Kidney (tissue), 14 donors: ENCODE results near the gene PIK3R2. TPM values are rescaled to one million over a fixed set of nuclear protein-coding genes. Genes with fewer than 3 reads are reported as not detected.

Source experiments
- DNase-seq, 5 donors: peaks; one replicate each; pipeline ENCODE4 v3.0.0-alpha.2; 2013 to 2020
- FAIRE-seq: peaks from 2 replicates; lab custom pipeline; 2012; peaks lifted over from hg19 to GRCh38; lab: Jason Lieb, UNC
- H3K27ac ChIP-seq, 2 donors: one replicate each; pipeline ENCODE4 v1.7.0; 2013; ENCODE audit warnings: low read depth in 2 of 2, low read length in 2 of 2, inconsistent platforms in 1 of 2
- H3K27me3 ChIP-seq: one replicate; pipeline ENCODE4 v1.7.1; 2013; ENCODE audit warnings: low read length, inconsistent platforms; ENCODE audit not compliant: control insufficient read depth, insufficient read depth
- H3K36me3 ChIP-seq, 3 donors: one replicate each; pipeline versions ENCODE4 v1.7.0 to v1.7.1; 2013; ENCODE audit warnings: low read length in 3 of 3, control low read depth in 1 of 3, inconsistent platforms in 1 of 3; ENCODE audit not compliant: insufficient read depth in 3 of 3, control insufficient read depth in 2 of 3
- H3K4me1 ChIP-seq, 3 donors: one replicate each; pipeline versions ENCODE4 v1.7.0 to v1.7.1; 2013; ENCODE audit warnings: low read length in 3 of 3, inconsistent platforms in 1 of 3, low read depth in 1 of 3; ENCODE audit not compliant: control insufficient read depth in 2 of 3, insufficient read depth in 2 of 3
- H3K4me3 ChIP-seq, 3 donors: one replicate each; pipeline versions ENCODE4 v1.7.0 to v1.8.1; 2013; ENCODE audit warnings: low read length in 3 of 3, control low read depth in 1 of 3, inconsistent platforms in 1 of 3
- H3K9ac ChIP-seq, 3 donors: one replicate each; pipeline versions ENCODE4 v1.7.0 to v1.7.1; 2013; ENCODE audit warnings: low read length in 3 of 3, control low read depth in 1 of 3, inconsistent platforms in 1 of 3
- H3K9me3 ChIP-seq, 3 donors: one replicate each; pipeline versions ENCODE4 v1.7.0 to v1.7.1; 2013; ENCODE audit warnings: low read length in 3 of 3, control low read depth in 1 of 3, inconsistent platforms in 1 of 3; ENCODE audit not compliant: control insufficient read depth in 2 of 3, insufficient read depth in 1 of 3
- CTCF ChIP-seq: IDR thresholded peaks from 3 replicates; pipeline ENCODE4 v1.5.1; 2012; ENCODE audit warnings: mild to moderate bottlenecking, moderate library complexity, borderline replicate concordance; ENCODE audit not compliant: insufficient read depth; ENCODE audit errors: extremely low read depth
- intact Hi-C: fragments of 100-400 bp; cut with DNase I; formaldehyde crosslinking; loops from one replicate; pipeline ENCODE4 v1.11.1; 2022
- polyA plus RNA-seq: library from polyadenylated mRNA; stranded (reverse); fragments of 350-450 nt; fragmentation: Illumina TruSeq; extraction: RNeasy Lipid Tissue Mini Kit (QIAGEN cat#74804); gene quantifications from one replicate; pipeline ENCODE4 v1.2.3, GENCODE V29; 2014; ENCODE audit warnings: low read depth, low replicate concordance; ENCODE audit not compliant: insufficient read depth
- total RNA-seq: library from RNA; stranded (reverse); fragmentation: NEBNext Ultra II Directional; extraction: Animal tissue kit (Norgen Biotek cat#: 25700); gene quantifications from one replicate; pipeline ENCODE4 v1.2.1, GENCODE V29; 2021
- donor health status: control.
- donor health status: control.
- donor health status: control.
- donor health status: control.
- donor health status: control.
- donor health status: DM: yes; HTN: yes; CAD: no.
- donor health status: Normal renal cell carcinoma (clear cell type).

PIK3R2 gene
- total and polyA plus RNA-seq, 2 donors from 2014 or later = 10.1 to 29.6 TPM

GRCh38 chr19:18168673-18169381, 15.9 kb downstream of the PIK3R2 start:
- Histone ChIP-seq H3K27me3 (no peaks in the 10 kb centered on the region), H3K9me3 (no peaks in the 10 kb centered on the region), H3K9ac (no peak overlapping the region), H3K4me3 (no peak overlapping the region), H3K4me1 (peaks cover 0 to 5% (median 0%) of the 10 kb centered on the region in 3 donors), H3K27ac (no peak overlapping the region), H3K36me3 (peaks cover 5 to 19% (median 6%) of the 10 kb centered on the region in 3 donors)
- intact Hi-C loops = no loop called here
- FAIRE-seq (no peak), DNase-seq (peak in 1 of 5 donors; percentile 36)
- TF ChIP-seq CTCF = no peak

GRCh38 chr19:18170714-18171255, 17.8 kb downstream of the PIK3R2 start:
- Histone ChIP-seq H3K36me3 (peaks cover 1 to 15% (median 2%) of the 10 kb centered on the region in 3 donors), H3K9me3 (no peaks in the 10 kb centered on the region), H3K27ac (peak overlapping the region in 1 of 2 donors; percentile 44), H3K4me3 (no peak overlapping the region), H3K4me1 (peaks cover 0 to 5% (median 4%) of the 10 kb centered on the region in 3 donors), H3K27me3 (no peaks in the 10 kb centered on the region), H3K9ac (no peak overlapping the region)
- no peak for TF ChIP-seq CTCF
- peak in 1 of 5 donors; percentile 36 for DNase-seq
- intact Hi-C loops = no loop called here
- no peak for FAIRE-seq

- Histone ChIP-seq H3K27me3 (no peaks in the 10 kb centered on the region), H3K36me3 (peaks cover 0 to 9% (median 2%) of the 10 kb centered on the region in 3 donors), H3K4me1 (peaks cover 0 to 5% (median 4%) of the 10 kb centered on the region in 3 donors), H3K9me3 (no peaks in the 10 kb centered on the region), H3K4me3 (no peak overlapping the region), H3K9ac (no peak overlapping the region), H3K27ac (no peak overlapping the region)
- no peak for FAIRE-seq
- TF ChIP-seq CTCF = no peak
- no peak for DNase-seq
- intact Hi-C loops = no loop called here
These were observed 18.8 kb downstream of the PIK3R2 start for GRCh38 chr19:18171605-18172327.
